HG03097 (cell line): ENCODE data around the gene DHDH.

Source experiments
- ATAC-seq: cut with Tn5 transposase; IDR thresholded peaks from one replicate; pipeline ENCODE4 v1.9.1; 2021; ENCODE audit not compliant: unreplicated experiment, low FRiP score

The DHDH gene

GRCh38 chr19:48989701-48990291 is 56.3 kb downstream of the DHDH start:
- no peak for ATAC-seq

- no peak for ATAC-seq
These were observed 56.9 kb downstream of the DHDH start for GRCh38 chr19:48990400-48990799.

- ATAC-seq = no peak
These were observed 57.6 kb downstream of the DHDH start for GRCh38 chr19:48991011-48991609.

- ATAC-seq = no peak
These were observed 58.5 kb downstream of the DHDH start for GRCh38 chr19:48991873-48992580.

- ATAC-seq = no peak
These were observed 59.2 kb downstream of the DHDH start for GRCh38 chr19:48992581-48993174.

GRCh38 chr19:48993175-48994034 is 59.9 kb downstream of the DHDH start, which contains the start of the genes GYS1 and RUVBL2:
Gene GYS1, minus strand, starts transcription at chr19:48993309. Its CDS starts 197 bp downstream, at chr19:48993112.
Gene RUVBL2, plus strand, starts transcription at chr19:48993887. Its CDS starts 25 bp downstream, at chr19:48993912.
- ATAC-seq = peak; percentile 85

- no peak for ATAC-seq
These were observed 60.5 kb downstream of the DHDH start for GRCh38 chr19:48994035-48994386.
